Fibroblast of lung (primary cell): ENCODE measurements around the gene ABHD6.

Experiments
- EZH2 ChIP-seq: IDR thresholded peaks from 2 replicates; pipeline ENCODE4 v1.5.1; 2012; ENCODE audit warnings: low read length, control low read depth, mild to moderate bottlenecking; ENCODE audit errors: missing control alignments
- TF ChIP-seq, protein P1 (sequence below), 2 donors: IDR thresholded peaks in 1 of 2; conservative IDR thresholded peaks in 1 of 2; 1 replicate in 1 of 2; 2 replicates in 1 of 2; pipeline ENCODE4 v1.5.1; 2011 to 2012; ENCODE audit warnings: low read length in 2 of 2, control low read depth in 1 of 2, inconsistent platforms in 1 of 2, low read depth in 1 of 2, mild to moderate bottlenecking in 1 of 2

DNA sequence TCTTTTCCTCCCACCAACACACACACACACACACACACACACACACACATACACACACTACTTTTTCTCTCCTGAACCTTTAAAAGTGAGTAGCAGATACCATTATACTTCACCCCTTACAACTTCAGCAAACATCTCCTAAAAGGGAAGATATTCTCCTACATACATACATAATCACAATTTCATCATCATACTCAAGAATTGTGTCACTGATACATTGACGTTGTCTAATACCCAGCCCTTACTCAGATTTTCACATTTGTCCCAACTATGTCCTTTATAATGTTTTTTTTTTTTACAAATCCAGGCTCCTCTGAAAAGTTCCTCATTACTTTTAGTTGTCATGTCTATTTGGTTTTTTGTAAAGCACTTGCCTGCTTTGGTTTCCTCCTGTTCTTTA lies 18.5 kb downstream of the ABHD6 start:
- TF ChIP-seq, protein P1, sequence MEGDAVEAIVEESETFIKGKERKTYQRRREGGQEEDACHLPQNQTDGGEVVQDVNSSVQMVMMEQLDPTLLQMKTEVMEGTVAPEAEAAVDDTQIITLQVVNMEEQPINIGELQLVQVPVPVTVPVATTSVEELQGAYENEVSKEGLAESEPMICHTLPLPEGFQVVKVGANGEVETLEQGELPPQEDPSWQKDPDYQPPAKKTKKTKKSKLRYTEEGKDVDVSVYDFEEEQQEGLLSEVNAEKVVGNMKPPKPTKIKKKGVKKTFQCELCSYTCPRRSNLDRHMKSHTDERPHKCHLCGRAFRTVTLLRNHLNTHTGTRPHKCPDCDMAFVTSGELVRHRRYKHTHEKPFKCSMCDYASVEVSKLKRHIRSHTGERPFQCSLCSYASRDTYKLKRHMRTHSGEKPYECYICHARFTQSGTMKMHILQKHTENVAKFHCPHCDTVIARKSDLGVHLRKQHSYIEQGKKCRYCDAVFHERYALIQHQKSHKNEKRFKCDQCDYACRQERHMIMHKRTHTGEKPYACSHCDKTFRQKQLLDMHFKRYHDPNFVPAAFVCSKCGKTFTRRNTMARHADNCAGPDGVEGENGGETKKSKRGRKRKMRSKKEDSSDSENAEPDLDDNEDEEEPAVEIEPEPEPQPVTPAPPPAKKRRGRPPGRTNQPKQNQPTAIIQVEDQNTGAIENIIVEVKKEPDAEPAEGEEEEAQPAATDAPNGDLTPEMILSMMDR (conservative IDR thresholded peaks at IDR 0.05 in 1 of 2, IDR thresholded peaks at IDR 0.05 in 1 of 2; ENCODE audit: low read depth in 1 of 2, low read length in 2 of 2), result no peak
- no peak for TF ChIP-seq EZH2
